H1 (cell line): ENCODE data around the gene IL2RA. TPM values are rescaled to one million over a fixed set of nuclear protein-coding genes. Genes with fewer than 3 reads are reported as not detected.

Experiments used
- CTCF ChIA-PET: fragments of 300-600 bp; sonication (Branson Sonifier 250); formaldehyde crosslinking; loops from one replicate; lab custom pipeline; 2021; ENCODE audit not compliant: partially characterized antibody; lab: Charles Lee
- POLR2A ChIA-PET: fragments of 300-600 bp; sonication (Branson Sonifier 250); formaldehyde crosslinking; loops from one replicate; lab custom pipeline; 2021; ENCODE audit warnings: inconsistent platforms; ENCODE audit not compliant: partially characterized antibody; lab: Charles Lee
- DNase-seq, 2 experiments: peaks; one replicate each; pipeline versions ENCODE4 v3.0.0 to v3.0.0-alpha.2; 2010 to 2022; ENCODE audit warnings: low spot score in 2 of 2, low read depth in 1 of 2, mixed read lengths in 1 of 2
- FAIRE-seq: peaks from 2 replicates; lab custom pipeline; 2011; peaks lifted over from hg19 to GRCh38; lab: Jason Lieb, UNC
- H2AFZ ChIP-seq: 2 replicates; pipeline ENCODE4 v1.8.1; 2012; ENCODE audit warnings: low read length, inconsistent platforms
- H2AK5ac ChIP-seq: 2 replicates; pipeline ENCODE4 v1.6.1; 2013; ENCODE audit warnings: low read depth, low read length
- H2BK120ac ChIP-seq: replicated peaks from 2 replicates; pipeline ENCODE3; 2013; ENCODE audit warnings: low read depth, low read length, inconsistent platforms
- H2BK12ac ChIP-seq: 2 replicates; pipeline ENCODE4 v1.6.1; 2013; ENCODE audit warnings: low read depth, low read length
- H2BK15ac ChIP-seq: 2 replicates; pipeline ENCODE4 v1.6.1; 2013; ENCODE audit warnings: low read length
- H2BK20ac ChIP-seq: 2 replicates; pipeline ENCODE4 v1.6.1; 2013; ENCODE audit warnings: low read length
- H2BK5ac ChIP-seq: 2 replicates; pipeline ENCODE4 v1.6.1; 2013; ENCODE audit warnings: low read depth, low read length
- H3K14ac ChIP-seq: 2 replicates; pipeline ENCODE4 v1.6.1; 2013; ENCODE audit warnings: inconsistent platforms; ENCODE audit not compliant: insufficient read length
- H3K18ac ChIP-seq: 2 replicates; pipeline ENCODE4 v1.6.1; 2013; ENCODE audit warnings: low read length; ENCODE audit errors: extremely low read depth
- H3K23ac ChIP-seq: 2 replicates; pipeline ENCODE4 v1.6.1; 2013; ENCODE audit warnings: inconsistent platforms; ENCODE audit not compliant: insufficient read length
- H3K23me2 ChIP-seq: 2 replicates; pipeline ENCODE4 v1.6.1; 2013; ENCODE audit warnings: low read depth, low read length
- H3K27ac ChIP-seq: 2 replicates; pipeline ENCODE4 v1.6.1; 2011; ENCODE audit warnings: low read depth, low read length, inconsistent platforms
- H3K27me3 ChIP-seq, 4 experiments: replicated peaks in 1 of 4; 1 replicate in 1 of 4; 2 replicates in 3 of 4; pipeline versions ENCODE4 v1.6.1 to v1.8.1; 2011 to 2013; ENCODE audit warnings: low read length in 3 of 4, mild to moderate bottlenecking in 3 of 4, inconsistent platforms in 2 of 4, mixed read lengths in 2 of 4, moderate library complexity in 1 of 4; ENCODE audit not compliant: control insufficient read depth in 3 of 4, insufficient read depth in 3 of 4; ENCODE audit errors: extremely low read depth in 1 of 4
- H3K36me3 ChIP-seq, 4 experiments: 2 replicates each; pipeline versions ENCODE4 v1.6.1 to v1.8.1; 2011 to 2013; ENCODE audit warnings: mild to moderate bottlenecking in 4 of 4, low read length in 3 of 4, moderate library complexity in 2 of 4, control low read depth in 1 of 4, inconsistent platforms in 1 of 4; ENCODE audit not compliant: insufficient read depth in 4 of 4, control insufficient read depth in 2 of 4
- H3K4ac ChIP-seq: replicated peaks from 2 replicates; pipeline ENCODE3; 2013; ENCODE audit warnings: low read length, low read depth, mixed read lengths, inconsistent platforms; ENCODE audit not compliant: insufficient read length
- H3K4me1 ChIP-seq, 4 experiments: replicated peaks in 1 of 4; 1 replicate in 1 of 4; 2 replicates in 3 of 4; pipeline versions ENCODE4 v1.6.1 to v1.8.1; 2011 to 2013; ENCODE audit warnings: low read length in 3 of 4, inconsistent platforms in 2 of 4, mixed read lengths in 1 of 4; ENCODE audit not compliant: insufficient read depth in 4 of 4, control insufficient read depth in 3 of 4
- H3K4me2 ChIP-seq, 2 experiments: 2 replicates each; pipeline versions ENCODE4 v1.6.1 to v1.8.1; 2011 to 2013; ENCODE audit warnings: low read depth in 2 of 2, low read length in 2 of 2, control low read depth in 1 of 2, inconsistent platforms in 1 of 2, mild to moderate bottlenecking in 1 of 2; ENCODE audit not compliant: insufficient read depth in 1 of 2
- H3K4me3 ChIP-seq, 4 experiments: fragments of 200-600, 300-600 bp in 1 of 4; sonication (generic), shearing (Covaris generic), sonication (Bioruptor Twin) in 1 of 4; 2 replicates each; pipeline versions ENCODE4 v1.5.1 to v1.8.1; 2011 to 2016; ENCODE audit warnings: low read length in 4 of 4, low read depth in 3 of 4, control low read depth in 2 of 4, inconsistent platforms in 2 of 4, mild to moderate bottlenecking in 2 of 4, mixed read lengths in 1 of 4, moderate library complexity in 1 of 4; ENCODE audit not compliant: insufficient read depth in 2 of 4; ENCODE audit errors: extremely low read depth in 1 of 4
- H3K56ac ChIP-seq: replicated peaks from 2 replicates; pipeline ENCODE3; 2013; ENCODE audit warnings: low read depth, mild to moderate bottlenecking, mixed read lengths, low read length, inconsistent platforms; ENCODE audit not compliant: insufficient read length
- H3K79me1 ChIP-seq: 2 replicates; pipeline ENCODE4 v1.6.1; 2013; ENCODE audit warnings: low read depth, low read length, control low read depth
- H3K79me2 ChIP-seq, 2 experiments: 2 replicates each; pipeline versions ENCODE4 v1.6.1 to v1.8.1; 2012 to 2013; ENCODE audit warnings: low read length in 2 of 2, mild to moderate bottlenecking in 2 of 2, inconsistent platforms in 1 of 2; ENCODE audit not compliant: insufficient read depth in 2 of 2, control insufficient read depth in 1 of 2
- H3K9ac ChIP-seq, 4 experiments: replicated peaks in 1 of 4; 1 replicate in 1 of 4; 2 replicates in 3 of 4; pipeline versions ENCODE4 v1.6.1 to v1.8.1; 2011 to 2013; ENCODE audit warnings: low read depth in 3 of 4, low read length in 3 of 4, control low read depth in 2 of 4, mild to moderate bottlenecking in 2 of 4, moderate library complexity in 2 of 4, inconsistent platforms in 1 of 4; ENCODE audit errors: extremely low read depth in 1 of 4
- H3K9me3 ChIP-seq, 2 experiments: 2 replicates each; pipeline versions ENCODE4 v1.6.1 to v1.8.1; 2012 to 2013; ENCODE audit warnings: mild to moderate bottlenecking in 2 of 2, moderate library complexity in 2 of 2, control low read depth in 1 of 2, inconsistent platforms in 1 of 2, low read depth in 1 of 2, low read length in 1 of 2, mixed read lengths in 1 of 2; ENCODE audit not compliant: insufficient read depth in 2 of 2
- H4K20me1 ChIP-seq, 2 experiments: replicated peaks in 1 of 2; 2 replicates each; pipeline versions ENCODE3 to v1.8.1; 2011 to 2013; ENCODE audit warnings: inconsistent platforms in 2 of 2, low read length in 2 of 2, mild to moderate bottlenecking in 1 of 2; ENCODE audit not compliant: insufficient read depth in 2 of 2, control insufficient read depth in 1 of 2
- H4K5ac ChIP-seq: 2 replicates; pipeline ENCODE4 v1.6.1; 2013; ENCODE audit warnings: low read length, low read depth, mixed read lengths, inconsistent platforms; ENCODE audit not compliant: insufficient read length
- H4K8ac ChIP-seq: 2 replicates; pipeline ENCODE4 v1.8.0; 2013; ENCODE audit warnings: mild to moderate bottlenecking, moderate library complexity, low read length, inconsistent platforms; ENCODE audit not compliant: insufficient read depth; ENCODE audit errors: extremely low read depth
- H4K91ac ChIP-seq: replicated peaks from 2 replicates; pipeline ENCODE3; 2013; ENCODE audit warnings: low read length, mixed read lengths, inconsistent platforms; ENCODE audit not compliant: insufficient read length
- POLR2A ChIP-seq, 2 experiments: IDR thresholded peaks; 1 replicate in 1 of 2; 2 replicates in 1 of 2; pipeline ENCODE4 v1.6.1; 2011; ENCODE audit warnings: low read depth in 2 of 2, low read length in 2 of 2, mild to moderate bottlenecking in 2 of 2; ENCODE audit errors: control extremely low read depth in 1 of 2
- RNF2 ChIP-seq: fragments of 200-900, 300-1000 bp; sonication (generic); IDR thresholded peaks from 2 replicates; pipeline ENCODE4 v1.7.1; 2016; ENCODE audit warnings: borderline replicate concordance, low read depth, mild to moderate bottlenecking, antibody characterized with exemption, low read length; ENCODE audit not compliant: poor library complexity, severe bottlenecking; ENCODE audit errors: missing control alignments
- RXRA ChIP-seq: IDR thresholded peaks from 2 replicates; pipeline ENCODE4 v1.6.1; 2011; ENCODE audit warnings: low read depth, mild to moderate bottlenecking, low read length, moderate library complexity; ENCODE audit not compliant: insufficient read depth
- SIRT6 ChIP-seq: IDR thresholded peaks from one replicate; pipeline ENCODE4 v1.7.1; 2012; ENCODE audit warnings: low read length, inconsistent platforms
- SP1 ChIP-seq: IDR thresholded peaks from 2 replicates; pipeline ENCODE4 v1.6.1; 2011; ENCODE audit warnings: low read depth, low read length
- WGBS, 2 experiments: shearing (Covaris generic) in 1 of 2; methylation state at CpG; one replicate each; pipeline versions ENCODE4 v1.1.6 to v1.1.7; 2013 to 2015; ENCODE audit warnings: low lambda C conversion rate in 2 of 2, mixed read lengths in 2 of 2, inconsistent platforms in 1 of 2, low coverage in 1 of 2, missing lambda C conversion rate in 1 of 2; ENCODE audit not compliant: insufficient replicate concordance in 2 of 2, insufficient coverage in 1 of 2, insufficient read length in 1 of 2; ENCODE audit errors: extremely low coverage in 1 of 2, missing lambda C conversion rate in 1 of 2; 5-methylcytosine and 5-hydroxymethylcytosine counted together
- polyA plus RNA-seq, 7 experiments: library from polyadenylated mRNA; depleted of rRNA in 3 of 7; stranded (reverse) in 5 of 7; unstranded in 2 of 7; fragments of >200 nt in 5 of 7; fragments of 200-250 nt in 2 of 7; gene quantifications; 1 replicate in 5 of 7; 2 replicates in 1 of 7; 4 replicates in 1 of 7; pipeline versions ENCODE4 v1.2.1 to v1.2.3, GENCODE V29; 2011 to 2013; ENCODE audit warnings: missing spikeins in 2 of 7, mixed read lengths in 2 of 7
- total RNA-seq: library from RNA; stranded (reverse); fragmentation: NEBNext Ultra II Directional; extraction: Animal tissue kit (Norgen Biotek cat#: 25700); gene quantifications from 2 replicates; pipeline ENCODE4 v1.2.1, GENCODE V29; 2021

Gene IL2RA
- total and polyA plus RNA-seq, 2 of the 8 experiments (the other 6 are each of a cell fraction or from before 2014, with no cell fraction given), result not detected

- Histone ChIP-seq H3K23me2 (no peaks in the 10 kb centered on the region), H3K4ac (no peak overlapping the region), H3K9me3 (no peaks in the 10 kb centered on the region), H2BK120ac (no peak overlapping the region), H3K4me3 (no peak overlapping the region), H2AFZ (no peak overlapping the region), H2BK5ac (no peak overlapping the region), H2AK5ac (no peak overlapping the region), H3K14ac (no peak overlapping the region), H3K79me1 (no peaks in the 10 kb centered on the region), H3K23ac (no peak overlapping the region), H3K9ac (no peak overlapping the region), H4K20me1 (no peaks in the 10 kb centered on the region), H3K4me1 (no peaks in the 10 kb centered on the region), H3K18ac (no peak overlapping the region), H2BK12ac (no peak overlapping the region), H4K91ac (no peak overlapping the region), H3K4me2 (no peak overlapping the region), H4K5ac (no peak overlapping the region), H3K27me3 (no peaks in the 10 kb centered on the region), H3K79me2 (no peaks in the 10 kb centered on the region), H3K27ac (no peak overlapping the region), H3K56ac (no peak overlapping the region), H2BK15ac (no peak overlapping the region), H2BK20ac (no peak overlapping the region), H3K36me3 (no peaks in the 10 kb centered on the region), H4K8ac (no peak overlapping the region)
- WGBS, 2 experiments, result 82% methylated on average over 4 of the region's 4 CpGs; no CpG with 5 or more reads in 1 of the 2 experiments
- TF ChIP-seq POLR2A (IDR thresholded peaks at IDR 0.05; ENCODE audit: control extremely low read depth in 1 of 2, low read depth in 2 of 2, low read length in 2 of 2) (no peak), RNF2 (no peak), SIRT6 (no peak), SP1 (no peak), RXRA (no peak)
- ChIA-PET CTCF (interaction anchor here (0.9 to 1.6 kb wide), 4 partner anchors 12 to 336 kb away, joined by 3 to 5 read pairs (median 4); no protein-coding TSS in a partner anchor), POLR2A (no interaction called here)
- DNase-seq (no peak), FAIRE-seq (no peak)
Observed at GRCh38 chr10:6065835-6066234, 3.7 kb upstream of the IL2RA start.
